IPS-20b (cell line): ENCODE results near the gene CAVIN3.

Experiments
- H3K27ac ChIP-seq: one replicate; pipeline ENCODE4 v1.5.1; 2013; ENCODE audit warnings: low read length
- H3K27me3 ChIP-seq: 2 replicates; pipeline ENCODE4 v1.6.1; 2013; ENCODE audit warnings: mild to moderate bottlenecking, low read length, inconsistent platforms; ENCODE audit not compliant: insufficient read depth
- H3K36me3 ChIP-seq: 2 replicates; pipeline ENCODE4 v1.6.1; 2013; ENCODE audit warnings: low read depth, mild to moderate bottlenecking, inconsistent platforms, low read length, moderate library complexity; ENCODE audit not compliant: insufficient read depth
- H3K4me1 ChIP-seq: 2 replicates; pipeline ENCODE4 v1.6.1; 2013; ENCODE audit warnings: mild to moderate bottlenecking, control low read depth, inconsistent platforms, low read length, moderate library complexity; ENCODE audit not compliant: insufficient read depth
- H3K4me3 ChIP-seq: 2 replicates; pipeline ENCODE4 v1.5.1; 2013; ENCODE audit warnings: mild to moderate bottlenecking, low read length, inconsistent platforms
- H3K9ac ChIP-seq: 2 replicates; pipeline ENCODE4 v1.6.1; 2013; ENCODE audit warnings: low read depth, mild to moderate bottlenecking, inconsistent platforms, low read length, moderate library complexity
- H3K9me3 ChIP-seq: 2 replicates; pipeline ENCODE4 v1.6.1; 2013; ENCODE audit warnings: mild to moderate bottlenecking, low read depth, low read length, inconsistent platforms; ENCODE audit not compliant: insufficient read depth

CAVIN3 gene

GRCh38 chr11:6320411-6321155 lies at the start of gene CAVIN3:
Gene CAVIN3, minus strand, starts transcription at chr11:6320501. Its CDS starts 25 bp downstream, at chr11:6320476.
- Histone ChIP-seq H3K4me1 (peaks cover 38% of the 10 kb centered on the region), H3K9ac (peak within 1 kb of the TSS; percentile 85), H3K9me3 (no peaks in the 10 kb centered on the region)

GRCh38 chr11:6365659-6366058 lies 45.4 kb upstream of the CAVIN3 start:
- Histone ChIP-seq H3K36me3 (no peaks in the 10 kb centered on the region), H3K9me3 (no peaks in the 10 kb centered on the region), H3K4me1 (no peaks in the 10 kb centered on the region; the same call in 1 of the 2 replicates), H3K27ac (no peak overlapping the region), H3K27me3 (no peaks in the 10 kb centered on the region), H3K9ac (no peak overlapping the region), H3K4me3 (no peak overlapping the region)

More at GRCh38 chr11:6320411-6321155, at the start of gene CAVIN3:
- Histone ChIP-seq H3K36me3 (no peaks in the 10 kb centered on the region), H3K27me3 (peaks cover 15% of the 10 kb centered on the region; the same call in 1 of the 2 replicates), H3K4me3 (peak within 1 kb of the TSS; percentile 80), H3K27ac (peak within 1 kb of the TSS; percentile 72)

DNA sequence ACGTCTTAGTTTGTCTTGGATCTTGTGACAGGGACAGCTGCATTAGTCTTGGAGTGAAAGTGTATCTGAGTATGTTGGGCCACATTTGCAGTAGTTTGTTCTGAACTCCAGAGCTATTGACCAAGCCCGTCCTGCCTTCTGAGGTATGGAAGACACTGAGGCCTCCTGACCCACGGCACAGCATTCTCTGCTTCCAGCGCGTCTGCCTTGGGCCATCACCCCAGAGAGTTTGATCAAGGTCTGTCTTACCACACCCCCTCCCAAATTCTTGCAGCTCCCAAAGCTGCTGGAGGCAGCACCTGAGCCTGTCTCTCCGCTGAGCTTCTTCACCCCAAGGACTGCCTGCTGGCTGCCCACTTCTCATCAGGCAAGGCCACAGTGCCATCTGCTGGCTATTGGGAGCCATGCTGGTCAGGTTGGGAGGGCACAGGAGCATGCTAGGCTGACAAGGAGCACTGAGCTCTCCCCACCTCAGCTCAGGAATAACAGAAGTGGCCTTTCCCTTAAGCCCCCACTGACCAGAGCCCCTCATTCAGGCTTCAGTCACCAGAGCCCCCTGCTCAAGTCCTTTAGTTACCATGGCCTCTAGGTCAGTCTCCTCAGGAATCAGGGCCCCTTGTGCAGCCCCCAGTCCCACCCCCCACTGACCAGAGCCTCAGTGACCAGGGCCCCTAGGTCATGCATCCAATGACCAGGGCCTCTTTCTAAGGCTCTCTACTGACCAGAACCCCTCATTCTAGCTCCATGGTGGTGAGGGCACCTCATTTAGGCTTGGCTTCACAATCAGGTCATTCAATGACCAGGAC lies 42.8 kb upstream of the CAVIN3 start:
- no peaks in the 10 kb centered on the region; the same call in 1 of the 2 replicates for H3K4me1 ChIP-seq
- no peak overlapping the region for H3K9ac ChIP-seq
- H3K9me3 ChIP-seq, result no peaks in the 10 kb centered on the region
- no peak overlapping the region for H3K4me3 ChIP-seq
- no peaks in the 10 kb centered on the region for H3K36me3 ChIP-seq
- no peaks in the 10 kb centered on the region for H3K27me3 ChIP-seq
- H3K27ac ChIP-seq, result no peak overlapping the region

DNA sequence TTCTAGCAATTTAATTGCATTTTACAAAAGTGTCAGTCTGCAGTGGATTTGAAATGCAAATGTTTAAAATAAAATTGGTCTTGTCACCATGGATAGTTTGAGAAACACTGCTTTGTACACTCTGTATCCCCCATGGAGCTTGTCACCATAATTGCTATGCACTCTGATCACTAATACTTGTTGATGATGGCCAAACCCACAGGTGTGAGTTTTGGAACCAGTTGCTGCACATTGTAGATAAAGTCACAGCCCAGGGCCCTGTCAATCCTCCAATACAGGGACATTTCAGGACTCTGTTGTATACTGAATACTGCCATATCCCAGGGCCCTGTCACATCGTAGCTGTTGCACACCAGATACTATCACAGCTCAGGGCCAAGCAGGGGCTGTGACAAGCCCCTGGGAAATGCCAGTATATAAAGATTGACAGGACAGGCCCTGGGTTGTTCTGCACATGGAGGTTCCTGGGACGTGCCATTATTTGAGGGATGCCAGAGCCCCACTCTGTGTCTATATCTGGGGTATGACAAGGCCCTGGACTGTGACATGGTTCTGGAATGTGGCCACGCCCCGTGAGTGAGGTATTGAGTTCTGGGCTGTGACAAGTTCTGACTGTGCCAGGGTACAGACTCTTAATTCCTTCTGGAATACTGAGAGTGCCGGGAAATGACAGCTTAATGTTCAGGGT lies 42.0 kb upstream of the CAVIN3 start:
- no peaks in the 10 kb centered on the region; the same call in 1 of the 2 replicates for H3K4me1 ChIP-seq
- no peaks in the 10 kb centered on the region for H3K27me3 ChIP-seq
- H3K27ac ChIP-seq, result no peak overlapping the region
- no peak overlapping the region for H3K9ac ChIP-seq
- no peaks in the 10 kb centered on the region for H3K9me3 ChIP-seq
- no peaks in the 10 kb centered on the region for H3K36me3 ChIP-seq
- H3K4me3 ChIP-seq, result no peak overlapping the region

GRCh38 chr11:6360183-6360582 lies 39.9 kb upstream of the CAVIN3 start:
- Histone ChIP-seq H3K4me1 (no peaks in the 10 kb centered on the region; the same call in 1 of the 2 replicates), H3K9ac (no peak overlapping the region), H3K27ac (no peak overlapping the region), H3K36me3 (no peaks in the 10 kb centered on the region), H3K9me3 (no peaks in the 10 kb centered on the region), H3K27me3 (no peaks in the 10 kb centered on the region), H3K4me3 (no peak overlapping the region)

DNA sequence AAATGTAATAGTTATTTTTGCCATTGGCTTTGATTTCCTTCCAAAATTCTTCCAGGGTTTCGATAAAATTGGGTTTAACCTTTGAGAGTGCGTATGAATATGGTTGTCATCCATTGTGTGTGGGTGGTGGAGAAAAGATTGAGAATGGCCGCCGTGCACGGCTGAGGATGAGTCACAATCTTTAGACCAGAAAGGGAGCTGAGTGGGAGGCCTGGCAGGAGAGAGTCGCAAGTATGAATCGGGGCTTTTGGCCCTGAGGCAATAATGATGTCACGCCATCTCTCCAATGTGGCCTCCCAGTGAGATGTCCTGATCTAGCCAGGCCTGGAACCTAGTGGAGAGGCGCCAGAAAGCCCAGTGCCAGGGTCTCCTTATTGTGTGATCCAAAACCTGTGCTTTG lies 36.9 kb upstream of the CAVIN3 start:
- Histone ChIP-seq H3K4me1 (no peaks in the 10 kb centered on the region; the same call in 1 of the 2 replicates), H3K4me3 (no peak overlapping the region), H3K27ac (no peak overlapping the region), H3K9ac (no peak overlapping the region), H3K9me3 (no peaks in the 10 kb centered on the region), H3K36me3 (no peaks in the 10 kb centered on the region), H3K27me3 (no peaks in the 10 kb centered on the region)

DNA sequence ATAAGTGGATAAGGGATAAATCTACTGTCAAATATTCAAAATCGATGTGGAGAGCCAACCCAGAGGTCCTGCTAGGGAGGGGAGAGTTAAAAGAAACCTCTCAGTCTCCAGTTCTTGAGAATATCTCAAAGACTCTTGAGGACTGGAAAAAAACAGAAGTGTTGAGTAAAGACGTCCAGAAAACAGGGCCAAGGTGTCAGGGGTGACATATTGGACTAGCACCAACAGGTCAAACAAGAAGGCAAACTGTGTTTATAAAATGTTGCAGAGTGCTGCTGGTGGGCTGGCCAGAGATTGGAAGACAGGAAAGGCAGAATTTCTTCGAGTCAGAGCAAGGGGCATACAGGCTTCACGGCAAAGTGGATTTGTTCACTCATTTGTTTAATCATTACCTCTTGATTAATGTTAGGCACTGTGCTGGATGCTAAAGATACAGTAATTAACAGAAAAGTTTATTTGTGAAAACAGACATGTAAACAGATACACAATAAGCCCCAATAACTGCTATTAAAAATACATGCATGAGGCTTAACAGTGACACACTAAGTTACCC lies 36.3 kb upstream of the CAVIN3 start:
- Histone ChIP-seq H3K4me1 (no peaks in the 10 kb centered on the region; the same call in 1 of the 2 replicates), H3K36me3 (no peaks in the 10 kb centered on the region), H3K9me3 (no peaks in the 10 kb centered on the region), H3K9ac (no peak overlapping the region), H3K27me3 (no peaks in the 10 kb centered on the region), H3K4me3 (no peak overlapping the region), H3K27ac (no peak overlapping the region)

DNA sequence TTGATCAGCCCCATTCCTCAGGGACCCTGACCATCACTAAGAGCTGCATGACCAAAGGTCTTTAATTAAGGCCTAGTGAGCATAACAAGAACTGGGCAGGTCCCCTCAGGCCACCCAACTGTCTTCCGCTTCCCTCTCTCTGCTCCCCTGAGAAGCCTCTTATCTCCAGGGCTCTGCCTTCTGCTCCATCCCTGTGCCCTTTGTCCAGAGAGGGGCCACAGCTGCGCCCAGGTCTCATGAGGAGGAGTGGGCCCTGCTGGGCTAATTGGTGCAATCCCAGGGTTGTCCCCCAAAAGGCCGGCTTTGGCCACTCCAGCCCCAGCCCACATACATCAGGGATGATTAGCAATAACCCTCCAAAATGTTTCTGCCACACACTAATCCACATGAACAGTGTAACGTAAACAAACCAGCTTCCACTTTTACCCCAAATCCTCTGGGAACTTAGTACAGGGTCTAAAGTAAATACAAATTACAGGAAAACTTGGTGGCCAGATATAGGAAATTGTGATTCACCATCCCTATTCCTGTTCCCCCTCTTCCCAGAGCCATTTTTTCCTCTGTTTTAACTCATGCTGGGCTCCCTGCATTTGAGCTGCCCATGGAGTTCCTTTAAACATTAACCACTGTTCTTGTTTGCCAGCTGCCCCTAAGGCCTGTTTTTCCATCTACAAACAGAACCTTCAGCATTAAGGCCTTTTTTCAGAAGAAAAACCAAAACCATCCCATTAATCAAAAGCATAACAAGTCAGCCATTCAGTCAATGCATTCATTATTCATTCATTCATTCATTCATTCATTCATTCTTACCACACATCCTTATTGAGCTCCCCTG lies 34.6 kb upstream of the CAVIN3 start:
- H3K4me1 ChIP-seq, result no peaks in the 10 kb centered on the region; the same call in 1 of the 2 replicates
- no peaks in the 10 kb centered on the region for H3K9me3 ChIP-seq
- H3K36me3 ChIP-seq, result no peaks in the 10 kb centered on the region
- H3K4me3 ChIP-seq, result no peak overlapping the region
- H3K27me3 ChIP-seq, result no peaks in the 10 kb centered on the region
- no peak overlapping the region for H3K9ac ChIP-seq
- no peak overlapping the region for H3K27ac ChIP-seq

DNA sequence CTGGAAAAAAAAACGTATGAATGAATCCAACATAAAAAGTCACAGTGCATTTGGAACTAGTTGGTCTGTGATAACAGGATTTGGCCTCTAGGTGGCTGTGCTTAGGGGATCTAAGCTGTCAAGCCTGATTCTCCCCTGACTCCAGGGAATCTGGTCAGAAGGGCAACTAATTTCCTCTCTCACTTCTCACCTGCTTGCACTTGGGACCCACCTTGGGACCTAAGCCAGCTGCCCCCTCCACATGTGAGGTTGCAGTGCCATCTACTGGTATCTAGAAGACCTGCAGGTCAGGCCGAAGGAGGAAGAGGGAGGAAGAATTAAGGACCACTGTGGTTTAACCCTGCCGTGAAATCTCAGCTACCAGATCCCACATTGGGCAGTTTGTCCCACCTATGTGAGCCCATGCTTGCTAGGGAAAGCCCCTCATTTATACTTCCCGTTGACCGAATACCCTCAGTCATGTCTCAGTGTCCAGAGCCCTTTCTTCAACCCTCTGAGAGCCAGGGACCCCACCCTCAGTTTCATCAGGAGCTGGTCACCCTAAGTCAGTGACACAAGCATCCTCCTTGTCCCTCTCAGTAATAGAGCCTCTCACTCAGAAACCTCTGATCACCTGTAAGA lies 33.2 kb upstream of the CAVIN3 start:
- no peak overlapping the region for H3K27ac ChIP-seq
- no peaks in the 10 kb centered on the region for H3K9me3 ChIP-seq
- no peaks in the 10 kb centered on the region for H3K36me3 ChIP-seq

DNA sequence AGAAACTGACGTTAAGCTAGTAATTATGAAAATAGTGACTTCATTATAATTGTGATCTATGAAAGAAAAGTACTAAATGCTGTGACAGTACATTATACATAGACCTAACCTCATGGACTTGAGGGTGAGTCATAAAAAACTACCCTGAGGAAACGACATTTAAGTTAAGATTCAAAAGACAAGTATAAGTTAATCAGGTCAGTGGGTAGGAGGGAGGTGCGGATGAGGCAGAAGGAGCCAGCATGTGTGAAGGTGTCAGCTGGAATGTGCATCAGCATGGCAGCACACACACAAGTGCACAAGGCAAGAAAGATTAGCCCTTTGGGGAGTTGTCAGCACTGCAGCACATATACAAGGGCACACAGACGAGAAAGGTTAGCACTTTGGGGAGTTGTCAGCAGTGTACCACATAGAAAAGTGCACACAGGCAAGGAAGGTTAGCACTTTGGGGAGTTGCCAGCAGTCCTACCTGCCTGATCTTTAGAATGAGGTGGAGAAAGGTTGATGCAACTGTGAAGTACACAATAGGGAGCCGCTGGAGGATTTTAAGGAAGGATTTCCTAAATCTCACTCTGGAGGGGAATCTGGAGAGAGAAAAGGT lies 31.6 kb upstream of the CAVIN3 start:
- H3K4me3 ChIP-seq, result no peak overlapping the region
- H3K36me3 ChIP-seq, result no peaks in the 10 kb centered on the region
- no peak overlapping the region for H3K27ac ChIP-seq
- no peaks in the 10 kb centered on the region for H3K9me3 ChIP-seq
- no peaks in the 10 kb centered on the region for H3K27me3 ChIP-seq
- H3K4me1 ChIP-seq, result no peaks in the 10 kb centered on the region; the same call in 1 of the 2 replicates
- H3K9ac ChIP-seq, result no peak overlapping the region

More for the DNA sequence above, 33.2 kb upstream of the CAVIN3 start:
- no peak overlapping the region for H3K9ac ChIP-seq
- no peaks in the 10 kb centered on the region for H3K27me3 ChIP-seq
- H3K4me3 ChIP-seq, result no peak overlapping the region
- no peaks in the 10 kb centered on the region; the same call in 1 of the 2 replicates for H3K4me1 ChIP-seq
